Measurements from ENCODE around the gene LRRC15. TPM values are rescaled to one million over a fixed set of nuclear protein-coding genes. Genes with fewer than 3 reads are reported as not detected.

Gene LRRC15
- total RNA-seq, 3 donors from 2014 or later, result 0.22 to 1.8 (median 0.29) TPM

GRCh38 chr3:194382892-194383223 is 13.3 kb upstream of the LRRC15 start:
- no peaks in the 10 kb centered on the region for H3K9me3 ChIP-seq
- H3K36me3 ChIP-seq (ENCODE audit: low read depth), result no peaks in the 10 kb centered on the region
- ATAC-seq (no peak), DNase-seq (no peak)
- H3K4me1 ChIP-seq (ENCODE audit: low read depth), result no peaks in the 10 kb centered on the region
- H3K4me3 ChIP-seq, result no peak overlapping the region
- TF ChIP-seq CTCF (IDR thresholded peaks at IDR 0.05), result no peak
- intact Hi-C loops (cut with DNase I, micrococcal nuclease), result no loop called here

- no peak for ATAC-seq
- TF ChIP-seq CTCF (IDR thresholded peaks at IDR 0.05), result no peak
- Histone ChIP-seq H3K9me3 (no peaks in the 10 kb centered on the region), H3K36me3 (ENCODE audit: low read depth) (no peaks in the 10 kb centered on the region), H3K4me1 (ENCODE audit: low read depth) (no peaks in the 10 kb centered on the region), H3K4me3 (no peak overlapping the region)
- intact Hi-C loops (cut with DNase I, micrococcal nuclease), result no loop called here
- DNase-seq, result no peak
These were observed 12.8 kb upstream of the LRRC15 start for GRCh38 chr3:194382196-194382891.

GRCh38 chr3:194381460-194381875 is 11.9 kb upstream of the LRRC15 start:
- TF ChIP-seq CTCF (IDR thresholded peaks at IDR 0.05), result no peak
- DNase-seq, result no peak

GRCh38 chr3:194380326-194380725 is 10.8 kb upstream of the LRRC15 start:
- no peaks in the 10 kb centered on the region for H3K9me3 ChIP-seq
- intact Hi-C loops (cut with DNase I, micrococcal nuclease), result no loop called here
- TF ChIP-seq CTCF (IDR thresholded peaks at IDR 0.05), result no peak
- H3K36me3 ChIP-seq (ENCODE audit: low read depth), result no peaks in the 10 kb centered on the region
- peak in 1 of 3 donors; percentile 3 for DNase-seq
- H3K4me3 ChIP-seq, result no peak overlapping the region
- no peaks in the 10 kb centered on the region for H3K4me1 ChIP-seq (ENCODE audit: low read depth)
- ATAC-seq, result no peak

More at GRCh38 chr3:194381460-194381875, 11.9 kb upstream of the LRRC15 start:
- Histone ChIP-seq H3K4me1 (ENCODE audit: low read depth) (no peaks in the 10 kb centered on the region), H3K4me3 (no peak overlapping the region), H3K36me3 (ENCODE audit: low read depth) (no peaks in the 10 kb centered on the region), H3K9me3 (no peaks in the 10 kb centered on the region)
- no peak for ATAC-seq
- intact Hi-C loops (cut with DNase I, micrococcal nuclease), result no loop called here

GRCh38 chr3:194379651-194380050 is 10.1 kb upstream of the LRRC15 start:
- TF ChIP-seq CTCF (IDR thresholded peaks at IDR 0.05), result no peak
- ATAC-seq (peak; percentile 62), DNase-seq (peak in 1 of 3 donors; percentile 36)
- Histone ChIP-seq H3K4me3 (no peak overlapping the region), H3K9me3 (no peaks in the 10 kb centered on the region), H3K36me3 (ENCODE audit: low read depth) (no peaks in the 10 kb centered on the region), H3K4me1 (ENCODE audit: low read depth) (no peaks in the 10 kb centered on the region)
- intact Hi-C loops (cut with DNase I, micrococcal nuclease), result no loop called here
